Tibial nerve (tissue), 4 donors: ENCODE results near the gene IGF1R. TPM values are rescaled to one million over a fixed set of nuclear protein-coding genes. Genes with fewer than 3 reads are reported as not detected.

Experiments
- DNase-seq, 2 donors: peaks; one replicate each; pipeline ENCODE4 v3.0.0-alpha.2; 2019; ENCODE audit warnings: low spot score in 2 of 2
- H3K27ac ChIP-seq, 4 donors: fragments of 200-600 bp; sonication (generic) in 3 of 4; one replicate each; pipeline ENCODE4 v1.5.1; 2017 to 2019; ENCODE audit warnings: mild to moderate bottlenecking in 1 of 4
- H3K27me3 ChIP-seq, 2 donors: fragments of 200-600 bp; sonication (generic) in 1 of 2; one replicate each; pipeline versions ENCODE4 v1.5.1 to v1.6.0; 2017 to 2019
- H3K36me3 ChIP-seq, 3 donors: fragments of 200-600 bp; sonication (generic); one replicate each; pipeline ENCODE4 v1.5.1; 2018 to 2019
- H3K4me1 ChIP-seq, 4 donors: fragments of 200-600 bp; sonication (generic) in 3 of 4; one replicate each; pipeline ENCODE4 v1.5.1; 2017 to 2019
- H3K4me3 ChIP-seq, 4 donors: fragments of 200-600 bp; sonication (generic) in 3 of 4; one replicate each; pipeline ENCODE4 v1.5.1; 2017 to 2019; ENCODE audit warnings: mild to moderate bottlenecking in 1 of 4, moderate library complexity in 1 of 4
- H3K9me3 ChIP-seq, 4 donors: fragments of 200-600 bp; sonication (generic) in 3 of 4; one replicate each; pipeline ENCODE4 v1.5.1; 2017 to 2019
- EP300 ChIP-seq, 2 donors: sonication (generic); formaldehyde crosslinking; IDR thresholded peaks; one replicate each; pipeline ENCODE4 v1.6.1; 2017; ENCODE audit warnings: antibody characterized with exemption in 2 of 2, mild to moderate bottlenecking in 1 of 2
- POLR2A ChIP-seq, 2 donors: fragments of 450-650 bp; IDR thresholded peaks; one replicate each; pipeline ENCODE4 v1.6.1; 2017; ENCODE audit warnings: antibody characterized with exemption in 2 of 2, mild to moderate bottlenecking in 2 of 2, moderate library complexity in 2 of 2
- WGBS, 2 donors: methylation state at CpG; one replicate each; pipeline ENCODE4 v1.1.5; 2018; 5-methylcytosine and 5-hydroxymethylcytosine counted together
- total RNA-seq, 4 donors: library from RNA; depleted of rRNA; stranded (reverse); fragments of >200 nt; gene quantifications; one replicate each; pipeline ENCODE4 v1.1.0, GENCODE V29; 2016
- TF ChIP-seq, protein P1 (sequence below), 5 experiments: fragments of 200-600 bp in 3 of 5; fragments of 450-650 bp in 2 of 5; sonication (generic) in 3 of 5; IDR thresholded peaks; one replicate each; pipeline ENCODE4 v1.5.1; 2016 to 2019; ENCODE audit warnings: antibody characterized with exemption in 5 of 5, mild to moderate bottlenecking in 3 of 5, moderate library complexity in 2 of 5

IGF1R gene
- total RNA-seq, 4 donors from 2014 or later: 82.5 to 164 (median 111) TPM

DNA sequence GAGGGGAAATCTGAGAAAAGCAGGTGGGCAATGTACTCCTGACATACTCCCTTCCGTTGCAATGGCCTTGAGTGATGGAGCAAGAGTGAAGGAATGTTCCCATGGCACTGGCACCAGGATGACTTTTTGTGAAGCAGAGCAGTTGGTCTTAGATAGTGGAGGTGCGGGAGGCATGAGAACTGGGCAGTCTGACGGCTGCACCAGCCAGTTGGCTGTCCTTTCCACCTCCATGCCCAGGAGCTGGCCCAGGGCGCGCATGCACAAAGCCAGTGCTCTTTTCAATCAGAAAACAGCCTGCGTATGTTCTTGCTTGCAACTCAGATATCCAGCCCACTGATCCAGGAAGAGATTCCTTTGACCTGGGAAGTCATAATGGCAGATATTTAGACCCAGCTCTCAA lies 222.4 kb downstream of the IGF1R start:
- Histone ChIP-seq H3K36me3 (no peaks in the 10 kb centered on the region), H3K4me3 (no peak overlapping the region), H3K4me1 (peaks cover 4 to 44% (median 21%) of the 10 kb centered on the region in 4 donors), H3K27ac (no peak overlapping the region), H3K9me3 (no peaks in the 10 kb centered on the region), H3K27me3 (no peaks in the 10 kb centered on the region)
- no peak for DNase-seq
- WGBS, 2 donors: 97% methylated on average over 6 of the region's 6 CpGs
- TF ChIP-seq EP300 (IDR thresholded peaks at IDR 0.05): no peak

DNA sequence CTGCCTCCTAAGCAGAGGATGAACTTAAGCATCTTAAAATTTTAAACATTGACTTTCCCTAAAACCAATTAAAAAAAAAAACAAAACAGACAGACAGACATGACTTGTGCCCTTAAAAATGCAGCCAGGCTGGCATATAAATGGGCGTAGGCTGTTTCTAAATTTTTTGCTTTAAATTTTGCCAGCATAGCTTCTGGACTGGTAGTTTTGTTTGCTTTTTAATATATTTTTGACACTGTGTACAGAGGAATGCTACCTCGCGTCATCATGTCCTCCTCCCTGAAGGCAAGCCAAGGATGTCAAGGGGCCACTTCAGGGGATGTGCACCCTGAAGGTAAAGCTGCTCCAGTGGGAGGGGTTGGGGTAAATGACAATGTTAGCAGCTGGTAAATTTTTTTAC lies 224.4 kb downstream of the IGF1R start:
- Histone ChIP-seq H3K4me1 (peaks cover 4 to 52% (median 29%) of the 10 kb centered on the region in 4 donors), H3K36me3 (no peaks in the 10 kb centered on the region), H3K9me3 (no peaks in the 10 kb centered on the region), H3K27me3 (no peaks in the 10 kb centered on the region), H3K27ac (no peak overlapping the region), H3K4me3 (no peak overlapping the region)
- DNase-seq: no peak
- no peak for TF ChIP-seq POLR2A (IDR thresholded peaks at IDR 0.05)
- TF ChIP-seq, protein P1, sequence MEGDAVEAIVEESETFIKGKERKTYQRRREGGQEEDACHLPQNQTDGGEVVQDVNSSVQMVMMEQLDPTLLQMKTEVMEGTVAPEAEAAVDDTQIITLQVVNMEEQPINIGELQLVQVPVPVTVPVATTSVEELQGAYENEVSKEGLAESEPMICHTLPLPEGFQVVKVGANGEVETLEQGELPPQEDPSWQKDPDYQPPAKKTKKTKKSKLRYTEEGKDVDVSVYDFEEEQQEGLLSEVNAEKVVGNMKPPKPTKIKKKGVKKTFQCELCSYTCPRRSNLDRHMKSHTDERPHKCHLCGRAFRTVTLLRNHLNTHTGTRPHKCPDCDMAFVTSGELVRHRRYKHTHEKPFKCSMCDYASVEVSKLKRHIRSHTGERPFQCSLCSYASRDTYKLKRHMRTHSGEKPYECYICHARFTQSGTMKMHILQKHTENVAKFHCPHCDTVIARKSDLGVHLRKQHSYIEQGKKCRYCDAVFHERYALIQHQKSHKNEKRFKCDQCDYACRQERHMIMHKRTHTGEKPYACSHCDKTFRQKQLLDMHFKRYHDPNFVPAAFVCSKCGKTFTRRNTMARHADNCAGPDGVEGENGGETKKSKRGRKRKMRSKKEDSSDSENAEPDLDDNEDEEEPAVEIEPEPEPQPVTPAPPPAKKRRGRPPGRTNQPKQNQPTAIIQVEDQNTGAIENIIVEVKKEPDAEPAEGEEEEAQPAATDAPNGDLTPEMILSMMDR (IDR thresholded peaks at IDR 0.05): no peak
- TF ChIP-seq EP300 (IDR thresholded peaks at IDR 0.05): no peak
- 81 to 87% methylated on average over 3 of the region's 3 CpGs for WGBS, 2 donors

DNA sequence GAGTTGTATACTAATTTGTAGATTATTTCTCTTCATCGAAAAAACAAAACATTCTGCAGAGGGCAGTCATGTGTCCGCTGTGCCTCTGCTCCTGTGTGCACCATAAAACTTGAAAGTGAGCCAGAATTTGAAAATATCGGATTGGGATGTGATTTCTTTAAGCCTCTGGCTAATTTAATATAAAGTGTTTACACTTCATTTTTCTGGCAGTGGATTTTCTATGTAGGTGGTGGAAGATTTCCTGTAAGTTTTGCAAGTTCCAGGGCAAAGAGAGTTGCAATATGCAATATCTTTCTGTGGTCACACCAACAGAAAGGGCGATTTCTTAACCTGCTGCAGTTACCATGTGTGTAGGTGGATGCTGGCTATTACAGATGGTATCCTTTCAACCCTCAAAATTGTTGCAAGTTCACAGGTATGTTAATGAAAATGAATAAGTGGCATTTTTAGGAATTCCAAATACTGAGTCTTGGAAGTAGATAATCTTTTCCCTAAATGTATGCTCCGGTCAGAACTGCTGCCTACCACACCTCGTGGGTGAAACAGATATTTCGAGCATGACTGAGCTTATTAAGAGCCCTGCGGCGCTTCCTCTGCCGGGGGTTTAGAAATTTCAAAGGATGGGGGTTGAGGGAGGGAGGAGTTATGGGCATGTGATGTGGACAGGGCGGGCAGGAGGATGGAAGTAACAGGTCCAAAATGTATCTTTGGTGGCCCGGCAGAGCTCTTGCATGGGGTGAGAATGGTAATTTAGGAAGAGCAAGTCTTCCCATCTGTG lies 225.3 kb downstream of the IGF1R start:
- Histone ChIP-seq H3K27me3 (no peaks in the 10 kb centered on the region), H3K36me3 (no peaks in the 10 kb centered on the region), H3K27ac (peak overlapping the region in 1 of 4 donors; percentile 55), H3K4me3 (no peak overlapping the region), H3K9me3 (no peaks in the 10 kb centered on the region), H3K4me1 (peaks cover 4 to 58% (median 29%) of the 10 kb centered on the region in 4 donors)
- TF ChIP-seq EP300 (IDR thresholded peaks at IDR 0.05) (no peak), POLR2A (IDR thresholded peaks at IDR 0.05) (no peak)
- TF ChIP-seq, protein P1 (IDR thresholded peaks at IDR 0.05): no peak
- no peak for DNase-seq
- WGBS, 2 donors: 44 to 47% methylated on average over 12 of the region's 12 CpGs

DNA sequence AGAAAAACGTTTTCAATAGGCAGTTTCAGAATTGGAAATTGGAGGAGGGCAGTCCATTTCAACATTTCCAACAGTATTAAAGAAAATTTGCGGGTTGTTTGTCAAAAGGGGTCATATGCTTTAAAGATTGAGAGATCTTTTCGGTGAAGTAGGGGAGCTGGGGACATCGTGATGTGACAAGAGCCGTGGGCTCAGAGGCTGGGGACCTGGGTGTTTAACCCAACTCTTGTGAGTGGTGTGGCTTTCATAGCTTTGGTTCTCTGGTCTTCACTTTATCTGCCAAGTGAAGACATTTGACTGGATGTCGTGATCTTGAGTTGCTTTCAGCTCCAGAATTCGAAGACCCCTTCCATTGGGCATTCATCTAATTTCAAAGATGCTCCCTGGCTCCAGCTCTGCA lies 226.0 kb downstream of the IGF1R start:
- WGBS, 2 donors: 71 to 78% methylated on average over 7 of the region's 7 CpGs
- Histone ChIP-seq H3K36me3 (no peaks in the 10 kb centered on the region), H3K27ac (peak overlapping the region in 1 of 4 donors; percentile 55), H3K4me3 (no peak overlapping the region), H3K27me3 (no peaks in the 10 kb centered on the region), H3K9me3 (no peaks in the 10 kb centered on the region), H3K4me1 (peaks cover 4 to 58% (median 29%) of the 10 kb centered on the region in 4 donors)
- TF ChIP-seq POLR2A (IDR thresholded peaks at IDR 0.05) (no peak), EP300 (IDR thresholded peaks at IDR 0.05) (no peak)
- TF ChIP-seq, protein P1 (IDR thresholded peaks at IDR 0.05): no peak
- DNase-seq: no peak

DNA sequence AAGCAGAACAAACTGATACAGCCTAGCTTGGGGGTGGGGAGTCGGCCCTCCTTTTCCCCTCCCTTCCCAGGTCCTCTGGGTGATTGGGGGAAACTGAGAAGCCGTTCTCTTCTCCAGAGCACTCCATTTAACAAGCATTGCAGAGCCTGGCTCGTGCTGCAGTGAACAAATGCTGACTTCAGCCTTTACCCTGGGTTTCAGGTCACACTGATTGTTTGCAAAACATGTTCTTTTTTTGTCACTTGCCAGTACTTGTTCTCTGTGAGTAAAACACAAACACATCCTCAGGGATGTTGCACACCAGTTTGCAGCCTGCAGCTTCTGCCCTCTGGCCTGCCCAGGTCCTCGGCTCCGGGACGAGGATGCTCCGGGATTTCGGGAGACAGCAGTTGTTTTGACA lies 226.4 kb downstream of the IGF1R start:
- no peak overlapping the region for H3K4me3 ChIP-seq
- no peaks in the 10 kb centered on the region for H3K36me3 ChIP-seq
- H3K4me1 ChIP-seq: peaks cover 4 to 58% (median 29%) of the 10 kb centered on the region in 4 donors
- no peaks in the 10 kb centered on the region for H3K9me3 ChIP-seq
- peak overlapping the region in 1 of 4 donors; percentile 55 for H3K27ac ChIP-seq
- TF ChIP-seq EP300 (IDR thresholded peaks at IDR 0.05) (peak in 1 of 2 donors; percentile 32), POLR2A (IDR thresholded peaks at IDR 0.05) (no peak)
- TF ChIP-seq, protein P1 (IDR thresholded peaks at IDR 0.05): no peak
- no peaks in the 10 kb centered on the region for H3K27me3 ChIP-seq
- peak in 1 of 2 donors; percentile 37 for DNase-seq
- WGBS, 2 donors: 51 to 59% methylated on average over 8 of the region's 8 CpGs
